Measurements from ENCODE around the gene RGPD6. TPM values are rescaled to one million over a fixed set of nuclear protein-coding genes. Genes with fewer than 3 reads are reported as not detected.
"Not testable (repeated sequence)": the region's sequence is repeated elsewhere in the genome, so short reads cannot be mapped to it uniquely, and the experiment has no call there.

Gene RGPD6
- total RNA-seq, 1 donor from 2014 or later, result 28.3 TPM

DNA sequence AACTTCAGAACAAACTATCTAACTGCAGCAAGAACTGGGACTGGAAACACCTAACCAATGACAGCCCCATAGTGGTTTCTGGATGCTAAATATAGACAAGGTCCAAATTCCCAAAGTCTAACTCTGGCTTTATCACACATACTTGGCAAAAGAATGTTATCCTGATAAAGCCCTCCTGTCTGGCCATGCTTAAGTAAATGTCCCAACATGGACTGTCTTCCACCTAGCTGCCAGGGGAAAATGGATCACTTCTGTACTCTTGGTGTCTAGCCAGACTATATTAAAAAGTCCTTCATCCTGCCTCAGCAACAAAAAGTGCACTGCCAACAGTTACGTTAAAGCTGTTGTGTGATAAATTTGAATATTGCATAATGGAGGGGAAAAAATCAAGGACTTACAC is 11.5 kb upstream of the RGPD6 start:
- H3K27ac Mint-ChIP-seq; H3K4me1 Mint-ChIP-seq; DNase-seq; POLR2A ChIA-PET; ATAC-seq (ENCODE audit: low read depth); intact Hi-C loops (cut with micrococcal nuclease); H3K4me3 Mint-ChIP-seq; H3K36me3 Mint-ChIP-seq (ENCODE audit: low read depth); CTCF ChIA-PET; H3K27me3 Mint-ChIP-seq; H3K9me3 Mint-ChIP-seq: not testable (repeated sequence)

DNA sequence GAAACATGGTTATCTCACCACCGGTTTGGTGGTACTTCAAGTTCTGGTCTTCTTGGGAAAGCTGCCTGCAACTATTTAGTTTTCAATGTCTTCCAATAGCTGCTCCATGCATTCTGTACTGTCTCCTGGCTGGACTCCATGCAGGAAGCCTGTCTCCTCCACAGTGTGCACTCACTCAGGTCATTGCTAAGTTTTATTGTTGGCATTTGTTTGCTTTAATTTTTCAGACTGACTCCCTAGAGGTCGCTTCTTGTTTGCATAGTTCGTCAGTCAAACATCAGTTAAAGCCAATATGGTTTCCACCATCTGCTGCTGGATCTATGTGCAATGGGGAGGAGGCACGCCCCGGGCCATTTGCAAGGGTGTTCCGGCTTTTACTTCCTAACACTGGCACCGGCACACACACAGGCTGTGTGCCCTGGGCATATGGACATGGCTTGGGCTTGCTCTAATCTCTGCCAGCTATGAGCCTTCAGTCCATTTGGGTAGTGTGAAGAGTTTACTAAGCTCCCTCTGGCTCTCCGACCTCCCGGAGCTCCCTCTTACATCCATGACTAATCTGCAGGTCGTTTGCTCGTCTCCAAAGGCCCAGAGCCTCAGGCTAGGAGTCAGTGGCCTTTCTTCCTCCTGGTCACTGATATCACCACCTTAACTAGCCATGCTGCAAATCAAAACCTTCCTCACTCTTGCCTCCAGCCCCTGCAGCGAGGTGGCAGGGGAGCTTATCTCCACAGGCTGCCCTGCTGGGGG is 2.4 kb upstream of the RGPD6 start:
- H3K27ac Mint-ChIP-seq; H3K9me3 Mint-ChIP-seq; H3K36me3 Mint-ChIP-seq (ENCODE audit: low read depth): not testable (repeated sequence)

GRCh38 chr2:110578429-110578828 is 1.4 kb upstream of the RGPD6 start:
- H3K36me3 Mint-ChIP-seq (ENCODE audit: low read depth); POLR2A ChIA-PET; H3K27ac Mint-ChIP-seq; H3K9me3 Mint-ChIP-seq; ATAC-seq (ENCODE audit: low read depth); H3K27me3 Mint-ChIP-seq; intact Hi-C loops (cut with micrococcal nuclease); CTCF ChIA-PET; H3K4me3 Mint-ChIP-seq; DNase-seq; H3K4me1 Mint-ChIP-seq: not testable (repeated sequence)

More for the DNA sequence above, 2.4 kb upstream of the RGPD6 start:
- ATAC-seq (ENCODE audit: low read depth); H3K4me1 Mint-ChIP-seq; POLR2A ChIA-PET; DNase-seq; H3K4me3 Mint-ChIP-seq; H3K27me3 Mint-ChIP-seq; CTCF ChIA-PET; intact Hi-C loops (cut with micrococcal nuclease): not testable (repeated sequence)

- H3K4me3 Mint-ChIP-seq; H3K9me3 Mint-ChIP-seq; H3K36me3 Mint-ChIP-seq (ENCODE audit: low read depth); DNase-seq; H3K27me3 Mint-ChIP-seq; CTCF ChIA-PET; POLR2A ChIA-PET; H3K4me1 Mint-ChIP-seq; H3K27ac Mint-ChIP-seq; intact Hi-C loops (cut with micrococcal nuclease): not testable (repeated sequence)
- ATAC-seq (ENCODE audit: low read depth), result peak; percentile 77
Observed at GRCh38 chr2:110499755-110500377, 77.2 kb downstream of the RGPD6 start.

DNA sequence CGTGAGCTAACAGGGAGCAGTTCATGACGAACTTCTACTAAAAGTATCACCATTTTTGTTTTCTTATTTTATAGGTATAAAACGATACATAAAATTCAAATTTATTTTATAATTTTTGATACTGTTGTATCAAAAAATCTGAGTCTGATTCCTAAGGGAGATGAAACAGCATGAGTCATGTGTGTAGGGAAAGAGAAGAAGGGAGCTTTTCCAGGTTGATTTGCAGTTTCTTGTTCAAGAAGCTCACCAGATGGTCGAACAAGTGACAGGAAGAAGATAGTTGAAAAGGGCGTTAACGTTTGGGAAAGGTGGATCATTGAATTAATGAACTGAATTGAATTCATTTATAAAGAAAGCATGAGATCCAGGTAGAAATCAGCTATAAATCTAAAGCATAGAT is 81.0 kb downstream of the RGPD6 start:
- H3K4me1 Mint-ChIP-seq; H3K27me3 Mint-ChIP-seq; CTCF ChIA-PET; H3K9me3 Mint-ChIP-seq; H3K27ac Mint-ChIP-seq; POLR2A ChIA-PET; DNase-seq; ATAC-seq (ENCODE audit: low read depth); H3K4me3 Mint-ChIP-seq; intact Hi-C loops (cut with micrococcal nuclease); H3K36me3 Mint-ChIP-seq (ENCODE audit: low read depth): not testable (repeated sequence)

DNA sequence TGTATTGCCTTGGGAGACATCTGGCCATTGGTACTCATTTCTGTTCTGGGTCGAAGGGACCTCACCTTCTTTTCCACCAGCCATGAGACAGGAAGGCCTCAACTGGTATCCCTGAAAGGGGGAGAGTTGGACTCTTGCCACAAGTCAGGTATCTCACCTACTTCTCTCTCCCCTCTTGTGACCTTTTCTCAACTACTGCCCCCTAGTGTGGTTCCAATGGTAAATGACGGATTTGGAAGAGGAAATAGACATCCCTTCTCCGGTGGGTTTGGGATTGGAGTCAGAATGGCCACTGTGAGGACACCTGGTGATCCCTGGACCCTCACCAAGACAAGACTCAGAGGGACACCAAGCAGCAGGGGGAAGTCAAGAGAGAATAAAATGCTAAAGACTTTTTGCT is 82.5 kb downstream of the RGPD6 start:
- not testable (repeated sequence) for H3K36me3 Mint-ChIP-seq (ENCODE audit: low read depth)

DNA sequence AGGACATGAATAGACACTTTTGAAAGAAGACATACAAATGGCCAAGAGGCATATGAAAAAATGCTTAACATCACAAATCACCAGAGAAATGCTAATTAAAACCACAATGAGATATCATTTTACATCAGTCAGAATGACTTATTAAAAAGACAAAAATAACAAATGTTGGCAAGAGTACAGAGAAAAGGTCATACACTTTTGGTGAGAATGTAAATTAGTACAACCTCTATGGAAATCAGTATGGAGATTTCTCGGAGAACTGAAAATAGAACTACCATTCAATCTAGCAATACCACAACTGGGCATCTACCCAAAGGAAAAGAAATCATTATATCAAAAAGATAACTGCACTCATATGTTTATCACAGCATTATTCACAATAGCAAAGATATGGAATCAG is 88.0 kb downstream of the RGPD6 start:
- ATAC-seq (ENCODE audit: low read depth); H3K4me3 Mint-ChIP-seq; CTCF ChIA-PET; POLR2A ChIA-PET; DNase-seq; H3K4me1 Mint-ChIP-seq; H3K9me3 Mint-ChIP-seq; intact Hi-C loops (cut with micrococcal nuclease); H3K27me3 Mint-ChIP-seq; H3K36me3 Mint-ChIP-seq (ENCODE audit: low read depth); H3K27ac Mint-ChIP-seq: not testable (repeated sequence)

More for the DNA sequence above, 82.5 kb downstream of the RGPD6 start:
- H3K27me3 Mint-ChIP-seq; H3K27ac Mint-ChIP-seq; H3K9me3 Mint-ChIP-seq; ATAC-seq (ENCODE audit: low read depth); CTCF ChIA-PET; H3K4me1 Mint-ChIP-seq; H3K4me3 Mint-ChIP-seq; intact Hi-C loops (cut with micrococcal nuclease); DNase-seq; POLR2A ChIA-PET: not testable (repeated sequence)

DNA sequence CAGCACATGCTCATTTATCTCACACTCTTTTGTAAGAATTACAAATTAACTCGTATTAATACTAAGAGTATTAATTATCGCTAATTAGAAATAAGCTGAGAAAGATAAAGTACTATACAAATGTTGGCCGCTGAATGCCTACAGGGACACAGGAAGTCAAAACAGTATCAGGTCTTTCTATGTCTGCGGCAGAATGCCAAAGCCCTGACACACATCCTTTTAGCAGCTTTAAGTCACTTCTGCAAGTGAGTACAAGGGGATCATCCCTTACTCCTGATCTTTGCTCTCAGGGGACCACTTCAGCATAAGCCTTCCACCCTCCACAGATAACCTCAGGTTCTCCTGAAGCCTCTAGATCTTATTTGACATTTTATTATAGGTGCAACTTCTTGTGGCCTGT is 94.3 kb downstream of the RGPD6 start:
- H3K4me1 Mint-ChIP-seq; intact Hi-C loops (cut with micrococcal nuclease); H3K36me3 Mint-ChIP-seq (ENCODE audit: low read depth); DNase-seq; H3K4me3 Mint-ChIP-seq; H3K9me3 Mint-ChIP-seq; POLR2A ChIA-PET; CTCF ChIA-PET; H3K27ac Mint-ChIP-seq; H3K27me3 Mint-ChIP-seq; ATAC-seq (ENCODE audit: low read depth): not testable (repeated sequence)

GRCh38 chr2:110481200-110481599 is 95.8 kb downstream of the RGPD6 start:
- DNase-seq; H3K4me1 Mint-ChIP-seq; H3K4me3 Mint-ChIP-seq; CTCF ChIA-PET; H3K9me3 Mint-ChIP-seq; intact Hi-C loops (cut with micrococcal nuclease); POLR2A ChIA-PET; ATAC-seq (ENCODE audit: low read depth); H3K27ac Mint-ChIP-seq; H3K36me3 Mint-ChIP-seq (ENCODE audit: low read depth); H3K27me3 Mint-ChIP-seq: not testable (repeated sequence)

DNA sequence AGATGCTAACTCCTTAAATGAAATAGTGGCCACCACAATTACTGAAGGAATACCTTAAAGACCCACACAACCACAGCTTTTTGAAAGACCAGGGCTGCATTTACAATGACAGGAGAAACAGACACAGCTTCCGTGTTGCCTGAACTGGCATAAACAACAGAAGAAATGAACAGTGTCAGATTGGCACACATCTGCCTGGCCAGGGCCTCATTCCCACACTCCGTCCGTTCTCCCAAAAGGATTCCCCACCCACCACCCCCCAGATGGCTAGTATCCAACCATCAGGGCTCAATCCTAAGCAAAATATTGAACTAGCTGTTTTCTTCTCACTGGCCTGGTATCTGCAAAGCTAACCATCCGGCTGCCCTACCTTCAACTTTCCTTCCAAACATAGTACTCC is 96.9 kb downstream of the RGPD6 start:
- H3K27ac Mint-ChIP-seq; POLR2A ChIA-PET; H3K9me3 Mint-ChIP-seq; CTCF ChIA-PET; H3K4me1 Mint-ChIP-seq; ATAC-seq (ENCODE audit: low read depth); H3K27me3 Mint-ChIP-seq; DNase-seq; intact Hi-C loops (cut with micrococcal nuclease); H3K36me3 Mint-ChIP-seq (ENCODE audit: low read depth); H3K4me3 Mint-ChIP-seq: not testable (repeated sequence)

DNA sequence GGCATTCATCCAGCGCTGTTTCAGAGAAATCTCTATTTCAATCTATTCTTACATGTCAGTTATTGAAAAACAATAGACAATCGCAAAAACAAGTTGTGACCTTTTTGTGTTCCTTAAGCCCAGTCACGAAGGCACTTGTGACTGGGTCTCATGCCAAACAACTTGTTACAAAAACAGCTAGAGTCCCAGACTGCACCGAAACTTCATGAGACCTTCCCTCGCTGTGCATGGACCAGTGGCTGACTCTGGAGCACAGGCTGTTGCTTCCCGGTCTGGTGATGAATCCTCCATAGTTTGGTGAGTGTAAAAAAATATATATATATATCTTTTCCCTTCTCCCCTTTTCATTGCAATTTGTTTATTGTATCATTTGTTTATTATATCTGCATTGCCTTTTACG is 99.7 kb downstream of the RGPD6 start:
- H3K36me3 Mint-ChIP-seq (ENCODE audit: low read depth); H3K27me3 Mint-ChIP-seq; ATAC-seq (ENCODE audit: low read depth); POLR2A ChIA-PET; H3K27ac Mint-ChIP-seq; H3K4me3 Mint-ChIP-seq; CTCF ChIA-PET; H3K4me1 Mint-ChIP-seq; DNase-seq; H3K9me3 Mint-ChIP-seq; intact Hi-C loops (cut with micrococcal nuclease): not testable (repeated sequence)

- intact Hi-C loops (cut with micrococcal nuclease); H3K36me3 Mint-ChIP-seq (ENCODE audit: low read depth); ATAC-seq (ENCODE audit: low read depth); CTCF ChIA-PET; DNase-seq; H3K4me3 Mint-ChIP-seq; H3K9me3 Mint-ChIP-seq; H3K27ac Mint-ChIP-seq; H3K4me1 Mint-ChIP-seq; POLR2A ChIA-PET; H3K27me3 Mint-ChIP-seq: not testable (repeated sequence)
Observed at GRCh38 chr2:110476952-110477351, 100.1 kb downstream of the RGPD6 start.

Data from activated B cell treated with CpG ODN at 0.5 μM for 24 hours (primary cell).